Measurements from ENCODE around the gene ZNF501. TPM values are rescaled to one million over a fixed set of nuclear protein-coding genes. Genes with fewer than 3 reads are reported as not detected.

Gene ZNF501
- total RNA-seq, 2 experiments from 2014 or later: 4.3 to 6.3 TPM

- no peak for DNase-seq
- peak overlapping the region; percentile 84 for H3K27ac Mint-ChIP-seq
- ATAC-seq (ENCODE audit: low read depth): no peak
- peak overlapping the region; percentile 84 for H3K4me3 Mint-ChIP-seq
- POLR2A ChIA-PET: interaction anchor here (1.1 to 2.5 kb wide), 6 partner anchors 10 to 322 kb away, joined by 4 to 22 read pairs (median 7); partner anchors contain the start of genes ZNF197 and ZNF501
- H3K9me3 Mint-ChIP-seq: peaks cover 27% of the 10 kb centered on the region
- H3K27me3 Mint-ChIP-seq: no peaks in the 10 kb centered on the region
- H3K36me3 Mint-ChIP-seq: peaks cover 62% of the 10 kb centered on the region
- H3K4me1 Mint-ChIP-seq: peaks cover 25% of the 10 kb centered on the region
These were observed 32.8 kb downstream of the ZNF501 start for GRCh38 chr3:44762170-44762677.

GRCh38 chr3:44762690-44763089, 33.3 kb downstream of the ZNF501 start:
- ATAC-seq (ENCODE audit: low read depth): no peak
- POLR2A ChIA-PET: interaction anchor here (1.5 to 2.5 kb wide), 4 partner anchors 10 to 252 kb away, joined by 4 to 22 read pairs (median 8); partner anchors contain the start of gene ZNF501
- H3K9me3 Mint-ChIP-seq: peaks cover 25% of the 10 kb centered on the region
- DNase-seq: no peak
- peaks cover 25% of the 10 kb centered on the region for H3K4me1 Mint-ChIP-seq
- peak overlapping the region; percentile 84 for H3K27ac Mint-ChIP-seq
- H3K27me3 Mint-ChIP-seq: no peaks in the 10 kb centered on the region
- peaks cover 61% of the 10 kb centered on the region for H3K36me3 Mint-ChIP-seq
- peak overlapping the region; percentile 84 for H3K4me3 Mint-ChIP-seq

DNA sequence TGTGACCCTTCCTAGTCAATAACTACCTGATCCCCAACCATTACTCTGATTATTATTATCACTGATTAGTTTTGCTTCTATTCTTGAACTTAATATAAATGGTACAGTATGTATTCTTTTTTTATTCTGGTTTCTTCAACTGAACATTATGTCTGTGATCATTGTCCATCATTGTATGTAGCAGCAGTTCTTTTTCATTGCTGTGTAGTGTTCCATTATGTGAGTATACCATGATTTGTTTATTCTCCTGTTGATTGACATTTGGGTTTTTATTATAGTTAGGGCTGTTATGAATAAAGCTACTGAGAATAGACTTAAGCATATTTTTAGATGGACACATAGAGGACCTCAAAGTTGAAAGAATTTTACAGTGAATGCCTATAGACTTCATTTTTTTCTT, 34.8 kb downstream of the ZNF501 start:
- Mint-ChIP-seq H3K27me3 (no peaks in the 10 kb centered on the region), H3K4me3 (no peak overlapping the region), H3K27ac (no peak overlapping the region), H3K9me3 (peaks cover 20% of the 10 kb centered on the region), H3K36me3 (peaks cover 61% of the 10 kb centered on the region), H3K4me1 (peaks cover 25% of the 10 kb centered on the region)
- POLR2A ChIA-PET: no interaction called here
- DNase-seq (no peak), ATAC-seq (ENCODE audit: low read depth) (no peak)

GRCh38 chr3:44771424-44772098, 42.1 kb downstream of the ZNF501 start:
- no peaks in the 10 kb centered on the region for H3K27me3 Mint-ChIP-seq
- H3K9me3 Mint-ChIP-seq: peaks cover 19% of the 10 kb centered on the region
- POLR2A ChIA-PET: interaction anchor here (1.9 kb wide), 1 partner anchor 10 kb away, joined by 7 read pairs; the partner anchor contains the start of genes KIAA1143 and KIF15
- no peak for ATAC-seq (ENCODE audit: low read depth)
- no peaks in the 10 kb centered on the region for H3K4me1 Mint-ChIP-seq
- DNase-seq: no peak
- H3K4me3 Mint-ChIP-seq: no peak overlapping the region
- peaks cover 88% of the 10 kb centered on the region for H3K36me3 Mint-ChIP-seq
- H3K27ac Mint-ChIP-seq: no peak overlapping the region

- DNase-seq: no peak
- no peaks in the 10 kb centered on the region for H3K4me1 Mint-ChIP-seq
- H3K4me3 Mint-ChIP-seq: no peak overlapping the region
- no peak overlapping the region for H3K27ac Mint-ChIP-seq
- no peak for ATAC-seq (ENCODE audit: low read depth)
- POLR2A ChIA-PET: interaction anchor here (1.9 kb wide), 1 partner anchor 10 kb away, joined by 7 read pairs; the partner anchor contains the start of genes KIAA1143 and KIF15
- H3K36me3 Mint-ChIP-seq: peaks cover 88% of the 10 kb centered on the region
- peaks cover 18% of the 10 kb centered on the region for H3K9me3 Mint-ChIP-seq
- H3K27me3 Mint-ChIP-seq: no peaks in the 10 kb centered on the region
These were observed 42.6 kb downstream of the ZNF501 start for GRCh38 chr3:44772099-44772442.

GRCh38 chr3:44782891-44783290, 53.5 kb downstream of the ZNF501 start:
- no peak for DNase-seq
- Mint-ChIP-seq H3K36me3 (peaks cover 61% of the 10 kb centered on the region), H3K4me1 (no peaks in the 10 kb centered on the region), H3K9me3 (no peaks in the 10 kb centered on the region), H3K27ac (no peak overlapping the region), H3K4me3 (no peak overlapping the region), H3K27me3 (no peaks in the 10 kb centered on the region)
- no peak for ATAC-seq (ENCODE audit: low read depth)
- POLR2A ChIA-PET: interaction anchor here (0.5 kb wide), 1 partner anchor 1655 kb away, joined by 3 read pairs; no protein-coding TSS in a partner anchor

Other genes starting within 250 kb of the ZNF501 start
- 1 to 10 TPM; 4.9 to 5.3 TPM for gene ZKSCAN7, start 174.4 kb upstream of the ZNF501 start, total RNA-seq
- 1 to 10 TPM in 1 of 2 experiments, under 1 TPM in 1; 0.65 to 2.0 TPM for gene ZNF660, start 144.7 kb upstream of the ZNF501 start, total RNA-seq
- 10 to 100 TPM; 18.4 to 19.2 TPM for gene ZNF197, start 104.6 kb upstream of the ZNF501 start, total RNA-seq
- 1 to 10 TPM; 5.4 TPM for gene ZNF35, start 80.9 kb upstream of the ZNF501 start, total RNA-seq
- 1 to 10 TPM; 2.9 to 3.2 TPM for gene ZNF502, start 17.0 kb upstream of the ZNF501 start, total RNA-seq
- gene KIAA1143, start 32.0 kb downstream of the ZNF501 start, total RNA-seq: 10 to 100 TPM; 45.3 to 46.4 TPM
- 10 to 100 TPM; 39.8 to 42.3 TPM for gene KIF15, start 32.2 kb downstream of the ZNF501 start, total RNA-seq
- gene TMEM42, start 132.3 kb downstream of the ZNF501 start, total RNA-seq: 10 to 100 TPM; 14.5 to 17.2 TPM
- gene TGM4, start 145.0 kb downstream of the ZNF501 start, total RNA-seq: not detected
- 10 to 100 TPM; 44.7 to 51.1 TPM for gene ZDHHC3, start 246.5 kb downstream of the ZNF501 start, total RNA-seq
- gene EXOSC7, start 246.6 kb downstream of the ZNF501 start, total RNA-seq: 10 to 100 TPM; 47.8 to 49.0 TPM